K562 (cell line): ENCODE results near the gene SRMS. TPM values are rescaled to one million over a fixed set of nuclear protein-coding genes. Genes with fewer than 3 reads are reported as not detected.

Experiments
- ATAC-seq: fragments of 200-7000 bp; cut with Tn5 transposase; 3 replicates; pipeline ENCODE4 v1.9.1; 2020; ENCODE audit warnings: moderate library complexity
- BruUV-seq: library from RNA; stranded (reverse); fragments of 400-500 nt; replicated peaks from 2 replicates; lab custom pipeline; 2021; lab: Mats Ljungman, UMichigan
- CTCF ChIA-PET: fragments of 300-600 bp; formaldehyde crosslinking; extraction: SDS; loops from one replicate; lab custom pipeline; 2021; ENCODE audit warnings: low intra/inter-chr PET ratio; lab: Yijun Ruan, JAX
- POLR2A ChIA-PET: fragments of 300-600, 350-650 bp; sonication (Branson Sonifier 250); formaldehyde crosslinking; extraction: SDS; loops from one replicate; lab custom pipeline; 2021; ENCODE audit warnings: antibody characterized with exemption, inconsistent platforms; lab: Yijun Ruan, JAX
- DNase-seq, 4 experiments: peaks; one replicate each; pipeline versions ENCODE4 v3.0.0 to v3.0.0-alpha.2; 2011 to 2018; ENCODE audit warnings: low spot score in 3 of 4, mixed read lengths in 3 of 4; ENCODE audit errors: extremely low read depth in 1 of 4
- FAIRE-seq: peaks from 2 replicates; lab custom pipeline; 2011; peaks lifted over from hg19 to GRCh38; lab: Jason Lieb, UNC
- H2AFZ ChIP-seq: 2 replicates; pipeline ENCODE4 v1.6.0; 2011; ENCODE audit warnings: low read depth, low read length, control low read depth, inconsistent platforms
- H3K27ac ChIP-seq: fragments of 200-600 bp; 3 replicates; pipeline ENCODE4 v1.8.0; 2011; ENCODE audit warnings: low read depth, mild to moderate bottlenecking, control low read depth, inconsistent platforms, low read length, moderate library complexity, mixed read lengths; ENCODE audit errors: extremely low read depth
- H3K27me3 ChIP-seq, 2 experiments: fragments of 300-600 bp in 1 of 2; 2 replicates in 1 of 2; 3 replicates in 1 of 2; pipeline versions ENCODE4 v1.6.0 to v1.8.0; 2011; ENCODE audit warnings: inconsistent platforms in 2 of 2, low read length in 2 of 2, mild to moderate bottlenecking in 1 of 2, mixed read lengths in 1 of 2, moderate library complexity in 1 of 2; ENCODE audit not compliant: control insufficient read depth in 2 of 2, insufficient read depth in 2 of 2
- H3K36me3 ChIP-seq: fragments of 300-600 bp; 3 replicates; pipeline ENCODE4 v1.8.0; 2011; ENCODE audit warnings: mild to moderate bottlenecking, low read length, inconsistent platforms; ENCODE audit not compliant: control insufficient read depth, insufficient read depth
- H3K4me1 ChIP-seq, 2 experiments: fragments of 200-600 bp in 1 of 2; replicated peaks in 1 of 2; 2 replicates in 1 of 2; 3 replicates in 1 of 2; pipeline versions ENCODE4 v1.5.1 to v1.8.0; 2011; ENCODE audit warnings: inconsistent platforms in 2 of 2, low read length in 2 of 2, mild to moderate bottlenecking in 1 of 2, mixed read lengths in 1 of 2, moderate library complexity in 1 of 2; ENCODE audit not compliant: control insufficient read depth in 2 of 2, insufficient read depth in 2 of 2
- H3K4me2 ChIP-seq: 2 replicates; pipeline ENCODE4 v1.6.1; 2011; ENCODE audit warnings: low read length, control low read depth, inconsistent platforms, mixed read lengths; ENCODE audit not compliant: insufficient read depth
- H3K4me3 ChIP-seq: fragments of 200-600 bp; sonication (generic), shearing (Covaris generic); 2 replicates; pipeline ENCODE4 v1.5.1; 2016; ENCODE audit warnings: control low read depth, inconsistent platforms
- H3K79me2 ChIP-seq: fragments of 200-600 bp; 3 replicates; pipeline ENCODE4 v1.8.0; 2011; ENCODE audit warnings: low read length, inconsistent platforms; ENCODE audit not compliant: control insufficient read depth, insufficient read depth
- H3K9ac ChIP-seq, 2 experiments: 2 replicates each; pipeline versions ENCODE4 v1.6.0 to v1.6.1; 2011; ENCODE audit warnings: low read depth in 2 of 2, low read length in 2 of 2, control low read depth in 1 of 2, inconsistent platforms in 1 of 2, mild to moderate bottlenecking in 1 of 2, mixed read lengths in 1 of 2; ENCODE audit not compliant: insufficient read depth in 1 of 2
- H3K9me1 ChIP-seq: one replicate; pipeline ENCODE4 v1.6.0; 2011; ENCODE audit warnings: inconsistent platforms, mild to moderate bottlenecking, low read length, moderate library complexity; ENCODE audit not compliant: control insufficient read depth, insufficient read depth
- H3K9me3 ChIP-seq: replicated peaks from 2 replicates; pipeline ENCODE4 v1.5.1; 2011; ENCODE audit warnings: low read depth, low read length, inconsistent platforms; ENCODE audit not compliant: control insufficient read depth, insufficient read depth
- H4K20me1 ChIP-seq: replicated peaks from 2 replicates; pipeline ENCODE4 v1.6.1; 2011; ENCODE audit warnings: low read length, inconsistent platforms, mixed read lengths; ENCODE audit not compliant: control insufficient read depth, insufficient read depth
- ARID3A ChIP-seq: IDR thresholded peaks from 2 replicates; pipeline ENCODE4 v1.6.1; 2012; ENCODE audit warnings: low read depth, low read length, improper control_type of control experiment, borderline replicate concordance
- ASH1L ChIP-seq: fragments of 450-650 bp; IDR thresholded peaks from 2 replicates; pipeline ENCODE4 v1.6.1; 2018; ENCODE audit warnings: borderline replicate concordance, mild to moderate bottlenecking, low read depth; ENCODE audit not compliant: partially characterized antibody
- BHLHE40 ChIP-seq: IDR thresholded peaks from 2 replicates; pipeline ENCODE4 v1.6.1; 2011; ENCODE audit warnings: low read length, improper control_type of control experiment
- CBFA2T2 ChIP-seq: fragments of 450-650 bp; conservative IDR thresholded peaks from 2 replicates; pipeline ENCODE4 v1.6.1; 2017; ENCODE audit warnings: mild to moderate bottlenecking
- CCNT2 ChIP-seq: IDR thresholded peaks from 2 replicates; pipeline ENCODE4 v1.6.1; 2011; ENCODE audit warnings: borderline replicate concordance, low read depth, mild to moderate bottlenecking, moderate library complexity, mixed read lengths, low read length; ENCODE audit not compliant: insufficient read length; ENCODE audit errors: extremely low read depth
- GABPB2 ChIP-seq: fragments of 250-450 bp; sonication (Bioruptor Pico); conservative IDR thresholded peaks from 2 replicates; pipeline ENCODE4 v1.5.1; 2021; ENCODE audit warnings: mild to moderate bottlenecking
- GTF2A2 ChIP-seq: IDR thresholded peaks from 2 replicates; pipeline ENCODE4 v1.6.1; 2016; ENCODE audit warnings: mild to moderate bottlenecking, missing genetic modification characterization, missing compliant biosample characterization
- HDAC2 ChIP-seq: fragments of 450-650 bp; IDR thresholded peaks from 2 replicates; pipeline ENCODE4 v1.6.1; 2016; ENCODE audit warnings: mild to moderate bottlenecking
- KAT2B ChIP-seq: IDR thresholded peaks from one replicate; pipeline ENCODE4 v1.6.1; 2012; ENCODE audit warnings: low read depth, mild to moderate bottlenecking, control low read depth, inconsistent platforms, low read length, moderate library complexity
- NFIC ChIP-seq: fragments of 450-650 bp; IDR thresholded peaks from 2 replicates; pipeline ENCODE4 v1.6.1; 2017; ENCODE audit warnings: mild to moderate bottlenecking, inconsistent platforms
- TAF9B ChIP-seq: fragments of 450-650 bp; IDR thresholded peaks from 2 replicates; pipeline ENCODE4 v1.6.1; 2018; ENCODE audit warnings: mild to moderate bottlenecking; ENCODE audit not compliant: partially characterized antibody
- TBP ChIP-seq: optimal IDR thresholded peaks from 2 replicates; pipeline ENCODE3; 2011; ENCODE audit warnings: low read depth, low read length, improper control_type of control experiment
- TRIM28 ChIP-seq: fragments of 450-650 bp; IDR thresholded peaks from 2 replicates; pipeline ENCODE4 v1.6.1; 2017
- USF1 ChIP-seq: sonication (generic); formaldehyde crosslinking; IDR thresholded peaks from 2 replicates; pipeline ENCODE4 v1.9.0; 2022; ENCODE audit warnings: mild to moderate bottlenecking, missing genetic modification reagents
- ZNF583 ChIP-seq: fragments of 250-450 bp; sonication (Bioruptor Pico); IDR thresholded peaks from 2 replicates; pipeline ENCODE4 v1.4.0; 2020
- WGBS: fragments of 100-300 bp; shearing (Covaris generic); methylation state at CpG from one replicate; pipeline ENCODE4 v1.1.6; 2016; ENCODE audit warnings: low coverage, mixed read lengths; ENCODE audit not compliant: insufficient coverage; ENCODE audit errors: missing lambda C conversion rate; 5-methylcytosine and 5-hydroxymethylcytosine counted together
- in situ Hi-C: fragments of 300-500 bp; cut with MboI; formaldehyde crosslinking; loops from 4 replicates; pipeline ENCODE4 v1.15.0; 2018; ENCODE audit warnings: inconsistent platforms, mixed read lengths
- intact Hi-C: fragments of 100-400 bp; cut with micrococcal nuclease; formaldehyde crosslinking; loops from 2 replicates; pipeline ENCODE4 v1.14.2; 2022
- polyA plus RNA-seq, 8 experiments: library from polyadenylated mRNA; depleted of rRNA in 4 of 8; stranded (reverse) in 5 of 8; unstranded in 3 of 8; fragments of >200 nt; fragmentation: Nextera tagmentation in 2 of 8; fragmentation: Illumina TruSeq in 1 of 8; extraction: Ambion mirVana in 2 of 8; extraction: Trizol in 1 of 8; gene quantifications; 2 replicates each; pipeline versions ENCODE4 v1.2.1 to v1.2.3, GENCODE V29; 2011 to 2014; ENCODE audit warnings: inconsistent platforms in 1 of 8, missing spikeins in 1 of 8
- total RNA-seq, 7 experiments: library from RNA; depleted of rRNA in 6 of 7; stranded (reverse); fragments of >200 nt in 6 of 7; fragmentation: Illumina TruSeq in 2 of 7; extraction: Trizol in 2 of 7; gene quantifications; 2 replicates each; pipeline versions ENCODE4 v1.2.1 to v1.2.3, GENCODE V29; 2011 to 2021; ENCODE audit warnings: low replicate concordance in 1 of 7

Gene SRMS
- total and polyA plus RNA-seq, 9 of the 15 experiments (the other 6 are each of a cell fraction or from before 2014, with no cell fraction given), result 0.07 TPM; not detected in 8

- TF ChIP-seq USF1 (CRISPR knock-in tag), result no peak
- TF ChIP-seq KAT2B, result no peak
- TF ChIP-seq ASH1L, result no peak
- TF ChIP-seq TAF9B, result no peak
- TF ChIP-seq GTF2A2 (tag), result no peak
- no peak for TF ChIP-seq CCNT2
- no peak for TF ChIP-seq NFIC
- no peak for TF ChIP-seq TRIM28
Measured at GRCh38 chr20:63560856-63561609, 13.5 kb upstream of the SRMS start (continued).

GRCh38 chr20:63560333-63560805, 12.8 kb upstream of the SRMS start:
- Histone ChIP-seq H3K4me1 (peaks cover 0 to 84% of the 10 kb centered on the region in 2 experiments; a peak in 2 of 5 replicates), H3K79me2 (no peaks in the 10 kb centered on the region), H3K4me3 (no peak overlapping the region), H3K9ac (peak overlapping the region in 1 of 2 experiments; percentile 64; a peak in 2 of 4 replicates), H3K9me3 (no peaks in the 10 kb centered on the region), H3K9me1 (no peaks in the 10 kb centered on the region), H4K20me1 (no peaks in the 10 kb centered on the region), H3K27me3 (peaks cover 0 to 17% of the 10 kb centered on the region in 2 experiments; a peak in 2 of 5 replicates), H2AFZ (no peak overlapping the region), H3K27ac (no peak overlapping the region), H3K4me2 (no peak overlapping the region), H3K36me3 (no peaks in the 10 kb centered on the region)
- no peak for FAIRE-seq
- DNase-seq, result no peak
- ChIA-PET CTCF (no interaction called here), POLR2A (interaction anchor here (0.8 kb wide), 1 partner anchor 305 kb away, joined by 5 read pairs; the partner anchor contains the start of gene TPD52L2)
- BruUV-seq, result no TSS peak
- ATAC-seq, result no peak
- in situ Hi-C loops, result no loop called here
- WGBS, result 82% methylated on average over 12 of the region's 16 CpGs
- intact Hi-C loops, result no loop called here
- TF ChIP-seq CBFA2T2 (no peak), BHLHE40 (no peak), ARID3A (no peak), GABPB2 (no peak), ZNF583 (CRISPR knock-in tag) (no peak), HDAC2 (no peak), TBP (no peak)
